Kidney (tissue), 14 donors: ENCODE measurements around the gene QRICH1. TPM values are rescaled to one million over a fixed set of nuclear protein-coding genes. Genes with fewer than 3 reads are reported as not detected.
A peak's percentile ranks its signal among the peaks of the same experiment; 100 is the strongest.

Experiments
- DNase-seq, 5 donors: peaks; one replicate each; pipeline ENCODE4 v3.0.0-alpha.2; 2013 to 2020
- FAIRE-seq: peaks from 2 replicates; lab custom pipeline; 2012; peaks lifted over from hg19 to GRCh38; lab: Jason Lieb, UNC
- H3K27ac ChIP-seq, 2 donors: one replicate each; pipeline ENCODE4 v1.7.0; 2013; ENCODE audit warnings: low read depth in 2 of 2, low read length in 2 of 2, inconsistent platforms in 1 of 2
- H3K27me3 ChIP-seq: one replicate; pipeline ENCODE4 v1.7.1; 2013; ENCODE audit warnings: low read length, inconsistent platforms; ENCODE audit not compliant: control insufficient read depth, insufficient read depth
- H3K36me3 ChIP-seq, 3 donors: one replicate each; pipeline versions ENCODE4 v1.7.0 to v1.7.1; 2013; ENCODE audit warnings: low read length in 3 of 3, control low read depth in 1 of 3, inconsistent platforms in 1 of 3; ENCODE audit not compliant: insufficient read depth in 3 of 3, control insufficient read depth in 2 of 3
- H3K4me1 ChIP-seq, 3 donors: one replicate each; pipeline versions ENCODE4 v1.7.0 to v1.7.1; 2013; ENCODE audit warnings: low read length in 3 of 3, inconsistent platforms in 1 of 3, low read depth in 1 of 3; ENCODE audit not compliant: control insufficient read depth in 2 of 3, insufficient read depth in 2 of 3
- H3K4me3 ChIP-seq, 3 donors: one replicate each; pipeline versions ENCODE4 v1.7.0 to v1.8.1; 2013; ENCODE audit warnings: low read length in 3 of 3, control low read depth in 1 of 3, inconsistent platforms in 1 of 3
- H3K9ac ChIP-seq, 3 donors: one replicate each; pipeline versions ENCODE4 v1.7.0 to v1.7.1; 2013; ENCODE audit warnings: low read length in 3 of 3, control low read depth in 1 of 3, inconsistent platforms in 1 of 3
- H3K9me3 ChIP-seq, 3 donors: one replicate each; pipeline versions ENCODE4 v1.7.0 to v1.7.1; 2013; ENCODE audit warnings: low read length in 3 of 3, control low read depth in 1 of 3, inconsistent platforms in 1 of 3; ENCODE audit not compliant: control insufficient read depth in 2 of 3, insufficient read depth in 1 of 3
- CTCF ChIP-seq: IDR thresholded peaks from 3 replicates; pipeline ENCODE4 v1.5.1; 2012; ENCODE audit warnings: mild to moderate bottlenecking, moderate library complexity, borderline replicate concordance; ENCODE audit not compliant: insufficient read depth; ENCODE audit errors: extremely low read depth
- intact Hi-C: fragments of 100-400 bp; cut with DNase I; formaldehyde crosslinking; loops from one replicate; pipeline ENCODE4 v1.11.1; 2022
- polyA plus RNA-seq: library from polyadenylated mRNA; stranded (reverse); fragments of 350-450 nt; fragmentation: Illumina TruSeq; extraction: RNeasy Lipid Tissue Mini Kit (QIAGEN cat#74804); gene quantifications from one replicate; pipeline ENCODE4 v1.2.3, GENCODE V29; 2014; ENCODE audit warnings: low read depth, low replicate concordance; ENCODE audit not compliant: insufficient read depth
- total RNA-seq: library from RNA; stranded (reverse); fragmentation: NEBNext Ultra II Directional; extraction: Animal tissue kit (Norgen Biotek cat#: 25700); gene quantifications from one replicate; pipeline ENCODE4 v1.2.1, GENCODE V29; 2021
- donor health status: control.
- donor health status: control.
- donor health status: control.
- donor health status: control.
- donor health status: control.
- donor health status: DM: yes; HTN: yes; CAD: no.
- donor health status: Normal renal cell carcinoma (clear cell type).

The QRICH1 gene
- total and polyA plus RNA-seq, 2 donors from 2014 or later = 23.0 to 92.1 TPM

GRCh38 chr3:49132437-49133225 is 38.8 kb upstream of the QRICH1 start, which contains the start of gene LAMB2:
Gene LAMB2 (minus strand): TSS chr3:49133050. CDS start chr3:49132867, 183 bp downstream.
- peak; percentile 80 to 93 (median 86) for DNase-seq
- Histone ChIP-seq H3K9me3 (no peaks in the 10 kb centered on the region), H3K27ac (peak within 1 kb of the TSS; percentile 92 to 95), H3K36me3 (peaks cover 0 to 29% (median 11%) of the 10 kb centered on the region in 3 donors), H3K4me3 (peak within 1 kb of the TSS; percentile 86 to 95 (median 89)), H3K27me3 (no peaks in the 10 kb centered on the region), H3K9ac (peak within 1 kb of the TSS; percentile 64 to 97 (median 88)), H3K4me1 (peaks cover 2 to 26% (median 19%) of the 10 kb centered on the region in 3 donors)
- peak; percentile 18 for TF ChIP-seq CTCF
- no peak for FAIRE-seq
- intact Hi-C loops = no loop called here

DNA sequence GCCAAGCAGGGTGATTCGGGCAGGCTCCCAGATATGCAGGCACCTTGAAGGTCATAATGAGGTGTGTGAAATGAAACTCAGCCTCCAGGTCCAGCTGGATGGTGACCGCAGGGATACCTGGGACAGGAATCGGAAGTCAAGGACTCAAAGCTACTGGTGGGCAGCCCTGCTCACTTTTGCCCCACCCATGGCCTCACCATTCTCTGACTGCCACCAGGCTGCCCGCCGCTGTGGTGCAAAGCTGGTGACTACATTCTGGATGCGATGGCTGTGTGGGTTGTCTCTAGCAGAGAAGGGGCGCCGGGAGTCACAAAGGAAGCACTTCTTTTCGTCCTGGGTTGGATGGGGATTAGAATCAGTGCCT is 38.2 kb upstream of the QRICH1 start:
- peaks cover 0 to 29% (median 11%) of the 10 kb centered on the region in 3 donors for H3K36me3 ChIP-seq
- peak overlapping the region; percentile 92 to 95 for H3K27ac ChIP-seq
- DNase-seq = no peak
- H3K27me3 ChIP-seq = no peaks in the 10 kb centered on the region
- FAIRE-seq = no peak
- H3K9me3 ChIP-seq = no peaks in the 10 kb centered on the region
- TF ChIP-seq CTCF = no peak
- intact Hi-C loops = no loop called here
- H3K4me3 ChIP-seq = peak overlapping the region; percentile 86 to 95 (median 89)
- peaks cover 2 to 26% (median 19%) of the 10 kb centered on the region in 3 donors for H3K4me1 ChIP-seq
- H3K9ac ChIP-seq = peak overlapping the region; percentile 64 to 97 (median 88)

DNA sequence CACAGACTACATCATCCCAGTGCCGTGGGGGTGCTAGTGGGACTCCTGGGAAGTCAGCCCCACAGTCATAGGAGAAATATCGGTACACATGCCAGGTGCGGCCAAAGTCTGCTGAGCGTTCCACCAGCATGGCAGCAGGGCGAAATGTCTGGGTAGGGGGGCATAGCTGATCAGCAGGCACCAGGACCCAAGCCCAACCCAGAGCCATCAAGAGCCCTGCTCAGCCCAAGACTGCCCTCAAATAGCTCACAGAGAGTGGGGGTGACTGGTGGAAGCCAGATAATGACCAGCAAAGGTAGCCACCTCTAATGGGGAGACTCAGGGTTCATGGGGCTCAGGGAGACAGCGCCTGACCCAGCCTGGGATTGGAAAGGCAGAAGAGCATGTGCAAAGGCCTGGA is 37.7 kb upstream of the QRICH1 start:
- DNase-seq (no peak), FAIRE-seq (no peak)
- Histone ChIP-seq H3K36me3 (peaks cover 0 to 29% (median 11%) of the 10 kb centered on the region in 3 donors), H3K27me3 (no peaks in the 10 kb centered on the region), H3K27ac (peak overlapping the region in 1 of 2 donors; percentile 92), H3K9me3 (no peaks in the 10 kb centered on the region), H3K9ac (peak overlapping the region in 1 of 3 donors; percentile 88), H3K4me1 (peaks cover 2 to 26% (median 19%) of the 10 kb centered on the region in 3 donors), H3K4me3 (peak overlapping the region; percentile 86 to 95 (median 89))
- TF ChIP-seq CTCF = no peak
- intact Hi-C loops = no loop called here
